Activated gamma-delta T cell (primary cell): Measurements from ENCODE around the gene ZNF540.
"Not testable (repeated sequence)": the region's sequence is repeated elsewhere in the genome, so short reads cannot be mapped to it uniquely, and the experiment has no call there.

Source experiments
- DNase-seq: peaks from one replicate; lab custom pipeline; 2025; lab: John Stamatoyannopoulos, UW
- total RNA-seq, 2 donors: gene quantifications; one replicate each; lab custom pipeline; 2026; lab: John Stamatoyannopoulos, UW

The ZNF540 gene
- 18.3 to 24.5 reads per million in 2 donors for total RNA-seq

- DNase-seq = peak; percentile 74
Observed at GRCh38 chr19:37594304-37594981, at the start of gene ZNF540, which contains the start of gene ZNF571. Gene ZNF540, plus strand, starts transcription at chr19:37594876. Its CDS starts 3,572 bp downstream, at chr19:37598448. Gene ZNF571, minus strand, starts transcription at chr19:37594792. Its CDS starts 8,116 bp downstream, at chr19:37586676.

- DNase-seq = no peak
Observed at GRCh38 chr19:37551129-37551993, 43.3 kb upstream of the ZNF540 start.

- DNase-seq = no peak
Observed at GRCh38 chr19:37563518-37563917, 31.2 kb upstream of the ZNF540 start.

- DNase-seq = no peak
Observed at GRCh38 chr19:37564624-37565369, 29.9 kb upstream of the ZNF540 start.

GRCh38 chr19:37565370-37565669 lies 29.4 kb upstream of the ZNF540 start:
- no peak for DNase-seq

GRCh38 chr19:37572203-37572602 lies 22.5 kb upstream of the ZNF540 start:
- no peak for DNase-seq

GRCh38 chr19:37583340-37583739 lies 11.3 kb upstream of the ZNF540 start:
- no peak for DNase-seq

GRCh38 chr19:37593996-37594303 lies 726 bp upstream of the ZNF540 start:
- DNase-seq = no peak

GRCh38 chr19:37594982-37595382 lies 306 bp downstream of the ZNF540 start:
- peak; percentile 35 for DNase-seq

- no peak for DNase-seq
Observed at GRCh38 chr19:37635076-37636056, 40.7 kb downstream of the ZNF540 start.

GRCh38 chr19:37654118-37654517 lies 59.4 kb downstream of the ZNF540 start:
- no peak for DNase-seq

GRCh38 chr19:37654629-37655300 lies 60.1 kb downstream of the ZNF540 start:
- DNase-seq = no peak

GRCh38 chr19:37655301-37655688 lies 60.6 kb downstream of the ZNF540 start, which contains the start of gene ZFP30:
Gene ZFP30, minus strand, starts transcription at chr19:37655465. Its CDS starts 7,643 bp downstream, at chr19:37647822.
- peak; percentile 71 for DNase-seq

GRCh38 chr19:37655689-37656371 lies 61.2 kb downstream of the ZNF540 start:
- peak; percentile 71 for DNase-seq

GRCh38 chr19:37657157-37657556 lies 62.5 kb downstream of the ZNF540 start:
- not testable (repeated sequence) for DNase-seq
